DOHH2 (cell line): ENCODE measurements around the gene ATOH7.

ENCODE experiments used
- CTCF ChIP-seq: fragments of 200-600 bp; sonication (generic); IDR thresholded peaks from one replicate; pipeline ENCODE4 v1.5.1; 2014; ENCODE audit warnings: antibody characterized with exemption, mild to moderate bottlenecking, low read depth, low read length; ENCODE audit not compliant: poor library complexity, severe bottlenecking
- EZH2phosphoT487 ChIP-seq: fragments of 200-600 bp; sonication (generic); IDR thresholded peaks from 2 replicates; pipeline ENCODE4 v1.6.1; 2017; ENCODE audit warnings: borderline replicate concordance, mild to moderate bottlenecking, antibody characterized with exemption, low read length, moderate library complexity, mixed read lengths

DNA sequence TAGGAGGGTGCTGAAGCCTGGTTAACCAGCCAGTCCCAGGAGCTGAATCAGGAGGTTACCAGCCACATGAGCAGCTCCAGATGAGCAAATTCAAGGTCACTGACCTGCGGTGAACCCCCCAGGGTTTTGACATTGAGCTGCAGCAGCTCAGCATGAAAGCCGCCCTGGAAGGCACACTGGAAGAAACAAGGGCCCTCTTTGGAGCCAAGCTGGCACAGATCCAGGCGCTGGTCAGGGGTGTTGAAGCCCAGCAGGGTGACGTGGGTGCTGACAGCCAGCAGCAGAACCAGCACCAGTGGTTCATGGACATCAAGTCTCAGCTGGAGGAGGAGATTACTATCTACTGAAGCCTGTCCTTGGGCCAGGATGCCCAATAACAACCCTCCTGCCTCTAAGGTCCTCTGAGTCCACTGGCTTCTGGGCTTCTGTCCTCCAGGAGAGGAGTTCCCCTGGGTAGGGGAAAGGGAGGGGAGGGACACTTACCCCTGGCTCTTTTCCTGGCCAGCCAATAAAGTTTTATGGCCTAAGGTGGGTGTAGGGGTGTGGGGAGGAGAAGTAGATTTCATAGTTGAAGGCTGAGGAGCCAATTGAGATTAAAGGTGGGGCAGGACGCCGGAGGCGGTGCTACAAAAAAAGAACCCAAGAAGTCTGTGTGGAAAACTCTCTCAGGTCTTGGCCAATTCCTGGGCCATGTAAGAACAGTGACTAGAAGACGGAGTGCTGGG lies 29.4 kb upstream of the ATOH7 start:
- TF ChIP-seq CTCF (no peak), EZH2phosphoT487 (no peak)
